HG03565 (cell line): Measurements from ENCODE around the gene C4orf50.

Source experiments
- ATAC-seq: cut with Tn5 transposase; IDR thresholded peaks from one replicate; pipeline ENCODE4 v1.9.1; 2021; ENCODE audit warnings: mild to moderate bottlenecking, moderate library complexity; ENCODE audit not compliant: unreplicated experiment

Gene C4orf50

DNA sequence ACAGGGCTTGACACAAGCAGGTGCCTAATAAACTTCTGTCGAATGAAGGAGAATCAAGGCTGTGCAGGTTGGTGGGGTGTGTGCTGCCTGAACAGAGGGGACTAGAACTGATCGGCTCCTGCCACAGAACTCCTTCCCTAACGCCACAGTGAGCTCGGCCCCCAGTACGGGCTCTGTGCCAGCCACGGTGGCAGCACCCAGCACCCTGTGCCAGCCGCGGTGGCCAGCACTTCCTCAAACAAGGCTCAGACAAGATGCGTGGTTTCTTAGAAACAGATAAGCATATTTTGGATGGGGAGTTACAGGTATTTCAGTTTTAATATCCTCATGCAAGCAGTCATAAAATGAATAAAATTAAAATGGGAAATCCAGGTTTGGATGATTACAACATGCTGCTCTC is 26.0 kb upstream of the C4orf50 start:
- ATAC-seq: no peak

DNA sequence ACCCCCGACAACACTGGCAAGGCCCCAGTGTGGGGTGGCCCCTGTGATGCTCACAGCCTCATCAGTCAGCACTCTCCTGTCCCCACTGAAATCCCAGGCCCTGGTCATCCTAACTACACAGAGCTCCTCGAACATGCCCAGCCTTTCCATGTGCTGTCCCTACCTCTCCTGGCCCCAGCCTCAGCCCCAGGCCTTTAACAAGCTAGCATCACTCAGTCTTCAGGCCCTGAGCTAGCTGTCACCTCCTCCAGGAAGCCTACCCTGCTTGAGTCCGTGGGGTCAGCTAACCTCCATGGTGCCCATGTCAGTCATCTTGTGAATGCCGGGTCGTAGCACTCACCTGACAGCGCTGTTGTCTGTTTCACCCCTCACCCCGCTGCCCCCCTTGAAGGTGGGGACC is 25.6 kb upstream of the C4orf50 start:
- ATAC-seq: no peak

DNA sequence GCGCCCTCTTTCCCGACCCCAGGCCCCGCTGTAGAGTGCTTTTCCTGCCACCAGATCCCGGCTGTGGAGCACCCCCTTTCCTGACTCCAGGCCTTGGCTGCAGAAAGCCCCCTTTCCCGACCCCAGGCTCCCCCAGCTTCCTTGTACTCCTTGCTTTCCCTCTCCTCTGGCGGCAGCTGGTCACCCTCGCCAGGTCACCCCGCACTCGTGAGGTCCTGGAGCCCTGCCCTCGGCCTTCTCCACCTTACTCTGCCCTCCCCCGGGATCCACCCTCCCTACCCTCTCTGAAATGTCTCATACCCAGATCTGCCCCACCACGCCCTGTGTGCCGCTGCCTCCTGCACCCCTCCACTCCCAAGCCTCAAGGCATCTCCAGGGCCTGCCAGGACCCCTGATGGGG is 25.0 kb upstream of the C4orf50 start:
- ATAC-seq: no peak

DNA sequence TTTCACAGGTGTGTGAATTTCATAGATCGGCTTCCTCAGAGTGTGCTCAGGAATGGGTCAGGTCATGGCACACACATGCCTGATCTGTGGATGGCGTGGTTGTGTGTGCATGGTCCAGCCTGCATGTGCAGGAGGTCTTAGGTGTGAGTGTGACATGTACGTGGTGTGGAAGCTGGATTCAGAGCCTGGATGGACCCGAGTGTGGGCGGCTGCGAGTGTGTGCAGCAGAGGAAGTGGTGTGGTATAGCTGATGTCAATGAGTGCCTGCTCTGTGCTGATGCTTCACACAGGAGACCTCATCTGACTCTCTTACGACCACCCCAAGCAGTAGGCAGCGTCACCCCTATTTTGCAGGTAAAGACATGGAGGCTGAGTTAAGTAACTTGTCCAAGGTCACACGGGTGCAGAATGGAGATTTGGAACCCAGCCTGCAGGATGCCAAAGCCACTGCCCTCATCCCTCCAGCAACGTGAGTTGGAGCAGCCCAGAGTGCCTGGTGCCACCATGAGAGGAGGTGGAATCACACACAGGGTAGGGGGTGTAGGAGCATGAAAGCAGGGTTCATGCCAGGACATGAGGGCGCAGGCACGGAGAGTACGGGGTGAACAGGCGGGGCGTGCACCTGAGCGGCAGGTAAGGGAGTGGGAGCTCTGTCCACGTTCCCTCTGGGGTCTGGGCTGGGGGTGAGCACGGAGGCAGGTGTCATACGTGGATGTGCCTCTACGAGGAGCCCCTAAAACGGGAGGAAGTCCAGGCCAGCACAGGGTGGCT is 24.2 kb upstream of the C4orf50 start:
- no peak for ATAC-seq

DNA sequence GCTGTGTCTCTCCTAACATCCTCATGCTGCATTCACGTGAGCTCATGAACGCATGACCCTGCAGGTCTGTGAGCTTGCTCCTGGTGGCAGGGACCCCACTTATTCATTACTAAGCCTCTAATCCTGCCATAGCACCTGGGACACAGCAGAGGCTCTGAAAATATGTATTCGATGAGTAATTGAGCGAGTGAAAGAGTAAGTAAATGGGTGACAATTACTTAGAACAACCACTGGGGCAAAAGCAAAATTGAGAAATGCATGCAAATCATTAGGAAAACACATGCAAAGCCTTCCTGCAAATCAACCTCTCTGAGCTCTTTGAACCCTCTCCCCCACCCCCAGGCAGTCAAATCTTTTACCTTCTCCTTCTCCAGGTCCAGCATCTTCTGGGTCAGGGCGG is 23.6 kb upstream of the C4orf50 start:
- ATAC-seq: peak; percentile 45

DNA sequence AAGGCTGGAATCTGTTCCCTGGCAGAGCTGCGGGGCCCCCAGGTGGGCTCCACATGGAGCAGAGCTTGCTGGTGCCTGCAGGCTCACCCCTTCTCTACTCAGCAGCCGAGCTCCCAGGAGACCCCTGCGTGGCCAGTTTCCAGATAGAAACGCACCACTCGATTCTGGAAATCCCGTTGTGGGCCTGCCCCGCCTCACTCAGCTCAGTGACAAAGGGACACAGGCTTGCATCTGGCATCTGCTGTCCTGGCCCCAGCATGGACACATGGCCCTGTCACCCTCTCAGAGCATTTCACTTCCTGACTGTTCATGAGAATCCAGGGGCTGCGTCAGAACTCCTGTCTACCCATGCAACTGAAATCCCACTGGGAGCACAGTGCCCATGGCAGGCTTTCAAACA is 20.5 kb upstream of the C4orf50 start:
- ATAC-seq: no peak

DNA sequence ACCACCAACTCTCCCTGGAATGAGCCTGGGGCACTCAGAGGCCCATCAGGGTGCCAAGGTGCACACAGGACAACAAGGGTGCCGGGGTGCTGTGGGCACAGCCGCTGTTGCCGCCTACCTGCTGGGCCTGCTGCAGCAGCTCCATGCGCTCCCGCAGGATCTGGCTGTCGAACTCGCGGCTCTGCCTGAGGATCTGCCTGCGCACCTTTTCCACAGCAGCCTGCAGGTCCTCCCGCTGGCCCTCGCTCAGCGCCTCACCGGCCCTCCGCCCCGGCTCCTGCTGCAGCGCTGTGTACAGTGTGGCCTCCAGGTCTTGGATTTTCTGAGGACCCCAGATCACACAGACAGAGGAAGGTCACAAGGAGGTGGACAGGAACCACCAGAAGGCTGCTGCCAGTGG is 17.6 kb upstream of the C4orf50 start:
- no peak for ATAC-seq

DNA sequence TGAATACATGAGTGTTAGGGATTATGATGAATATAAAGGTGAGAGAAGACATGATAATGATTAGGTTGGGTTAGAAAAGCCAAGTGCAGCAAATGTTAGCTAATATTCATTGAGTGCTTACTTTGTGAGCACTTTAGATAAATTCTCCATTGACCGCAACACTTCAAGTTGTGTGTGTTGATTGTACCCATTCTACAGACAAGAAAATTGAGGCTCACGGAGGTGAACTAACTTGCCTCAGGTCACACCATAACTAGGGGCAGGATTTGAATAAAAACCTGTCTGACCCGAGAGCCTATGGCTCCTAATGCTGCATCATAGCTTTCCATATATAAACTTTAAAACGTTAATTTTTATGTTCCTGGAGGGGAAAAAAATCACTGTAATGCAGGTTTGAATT is 15.2 kb upstream of the C4orf50 start:
- no peak for ATAC-seq

DNA sequence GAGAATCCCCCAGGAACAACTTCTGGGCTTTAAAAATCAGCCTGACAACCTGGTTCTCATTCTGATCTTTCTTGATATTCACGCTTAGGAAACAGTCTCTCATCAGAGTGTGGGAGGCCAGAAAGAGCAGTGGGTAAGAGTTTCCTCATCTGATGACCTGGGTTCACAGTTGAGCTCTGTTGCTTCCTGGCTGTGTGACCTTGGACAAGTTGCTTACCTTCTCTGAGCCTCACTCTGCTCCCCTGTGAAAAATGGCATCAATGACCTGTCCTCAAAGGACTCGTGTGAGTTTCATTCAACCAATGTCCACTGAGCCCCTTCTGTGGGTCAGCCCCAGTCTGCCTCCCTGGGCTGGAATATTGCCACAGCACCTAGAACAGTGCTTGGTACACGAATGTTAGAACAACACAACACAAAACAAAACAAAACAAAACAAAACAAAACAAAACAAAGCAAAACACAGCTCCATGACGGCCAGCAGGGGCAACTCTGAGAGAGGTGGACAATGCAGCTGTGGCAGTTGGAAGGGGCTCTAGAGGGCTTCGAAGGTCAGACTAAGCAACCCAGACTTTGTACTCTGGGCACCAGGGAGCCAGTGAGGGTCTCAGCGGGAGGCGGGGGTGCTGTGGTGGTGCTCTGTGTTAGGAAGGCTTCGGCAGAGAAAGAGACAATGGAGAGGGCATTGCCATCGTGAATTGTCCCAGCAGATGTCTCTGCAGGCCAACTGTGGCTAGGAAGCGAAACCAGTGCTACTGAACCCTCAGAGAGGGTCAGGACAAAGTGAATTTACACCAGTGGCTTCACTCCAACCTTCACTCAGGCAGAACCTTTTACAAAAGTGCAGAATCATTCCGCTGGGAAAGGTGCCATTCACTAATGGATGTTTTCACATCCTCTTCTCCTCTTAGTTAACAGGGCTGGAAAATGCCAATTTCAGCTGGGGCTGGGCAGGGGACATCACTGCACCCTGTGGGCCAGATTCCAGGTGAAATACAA is 14.3 kb upstream of the C4orf50 start:
- ATAC-seq: no peak

DNA sequence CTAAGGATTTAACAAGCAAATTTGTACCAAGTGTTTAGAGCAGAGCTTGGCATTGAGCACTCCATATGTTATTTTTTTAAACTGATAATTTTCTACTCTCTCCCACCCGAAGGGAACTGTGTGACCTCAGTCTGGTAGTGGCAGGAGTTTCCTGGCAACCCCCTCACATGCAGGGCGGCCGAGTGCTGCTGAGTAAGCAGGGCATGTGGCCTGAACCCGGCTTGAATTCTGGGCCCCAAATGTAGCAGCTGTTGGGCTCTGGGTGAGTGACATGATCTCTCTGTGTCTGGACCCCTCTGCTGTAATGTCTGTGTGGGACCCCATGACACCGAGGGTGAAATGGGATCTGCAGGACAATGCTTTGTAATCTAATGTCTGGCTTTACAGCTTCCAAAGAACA is 13.6 kb upstream of the C4orf50 start:
- no peak for ATAC-seq

DNA sequence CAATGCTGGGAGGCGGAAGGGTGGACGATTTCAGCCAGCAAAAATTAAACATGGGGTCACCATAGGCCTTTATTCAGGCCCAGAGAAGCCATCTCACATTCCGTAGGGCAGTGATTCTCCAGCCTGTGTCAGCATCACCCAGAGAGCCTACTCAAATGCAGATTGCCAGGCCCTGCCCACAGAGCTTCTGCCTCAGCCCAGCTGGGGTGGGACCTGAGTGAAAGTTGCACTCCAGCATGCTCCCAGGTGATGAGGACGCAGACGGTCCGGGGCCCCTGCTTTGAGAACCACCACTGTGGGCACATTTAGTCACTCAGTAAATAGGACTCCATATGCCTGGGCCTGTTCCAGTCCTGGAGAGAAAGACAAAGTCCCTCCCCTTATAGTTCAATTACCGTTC is 12.4 kb upstream of the C4orf50 start:
- ATAC-seq: no peak

DNA sequence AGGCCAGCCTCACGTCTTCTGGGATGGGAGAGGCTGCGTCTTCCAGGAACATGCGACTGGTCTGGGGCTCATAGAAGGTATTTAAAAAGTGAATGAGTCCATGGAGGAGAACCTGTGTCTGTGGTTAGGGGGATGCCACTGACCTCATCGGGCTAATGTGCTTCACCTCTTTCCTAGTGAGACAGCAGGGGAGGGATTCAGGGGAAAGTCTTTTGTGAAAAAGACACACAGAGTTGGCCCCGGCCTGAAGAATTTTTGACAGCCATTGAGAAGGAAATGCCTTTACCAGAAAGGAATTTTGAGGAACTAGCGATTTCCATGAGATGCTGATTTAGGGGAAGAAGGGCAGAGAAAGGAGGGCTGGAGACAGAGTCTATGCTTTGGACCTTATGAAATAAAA is 11.0 kb upstream of the C4orf50 start:
- no peak for ATAC-seq

DNA sequence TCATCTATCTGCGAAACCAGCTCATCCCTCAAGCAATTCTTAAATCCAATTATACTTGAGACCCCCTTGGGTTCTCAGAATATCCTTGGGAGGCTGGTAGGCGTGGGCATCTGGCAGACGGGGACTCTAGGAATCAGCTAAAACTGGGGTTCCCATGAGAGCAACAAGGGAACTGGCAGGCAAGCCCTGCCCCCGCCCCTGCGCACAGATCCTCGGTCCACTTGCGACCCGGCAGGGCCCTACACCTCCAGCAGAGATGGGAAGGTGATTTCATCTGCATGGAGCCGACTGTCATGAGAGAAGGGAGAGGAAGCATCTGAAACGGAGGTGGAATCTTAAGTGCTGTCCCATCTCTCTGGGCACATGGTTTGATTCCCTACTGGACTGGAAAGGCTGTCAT is 9.9 kb upstream of the C4orf50 start:
- no peak for ATAC-seq

DNA sequence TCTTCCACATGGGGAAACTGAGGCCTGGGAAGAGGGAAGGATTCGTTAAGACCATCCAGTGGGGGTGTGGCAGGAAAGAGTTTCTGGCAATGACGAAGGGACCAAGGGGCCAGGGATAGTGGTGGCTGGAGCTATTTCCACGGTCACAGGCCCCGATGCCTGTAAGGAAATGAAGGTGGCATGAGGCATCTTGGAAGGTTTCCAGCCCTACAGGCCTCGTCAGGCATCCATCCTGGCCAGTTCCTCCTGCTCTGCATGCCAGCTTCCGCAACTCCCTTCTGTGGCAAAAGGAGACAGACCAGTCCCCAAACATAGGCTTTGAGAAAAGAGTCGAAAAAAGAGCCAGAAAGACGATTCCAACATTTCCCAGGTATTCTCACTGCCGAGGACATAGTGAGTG is 9.2 kb upstream of the C4orf50 start:
- ATAC-seq: no peak

DNA sequence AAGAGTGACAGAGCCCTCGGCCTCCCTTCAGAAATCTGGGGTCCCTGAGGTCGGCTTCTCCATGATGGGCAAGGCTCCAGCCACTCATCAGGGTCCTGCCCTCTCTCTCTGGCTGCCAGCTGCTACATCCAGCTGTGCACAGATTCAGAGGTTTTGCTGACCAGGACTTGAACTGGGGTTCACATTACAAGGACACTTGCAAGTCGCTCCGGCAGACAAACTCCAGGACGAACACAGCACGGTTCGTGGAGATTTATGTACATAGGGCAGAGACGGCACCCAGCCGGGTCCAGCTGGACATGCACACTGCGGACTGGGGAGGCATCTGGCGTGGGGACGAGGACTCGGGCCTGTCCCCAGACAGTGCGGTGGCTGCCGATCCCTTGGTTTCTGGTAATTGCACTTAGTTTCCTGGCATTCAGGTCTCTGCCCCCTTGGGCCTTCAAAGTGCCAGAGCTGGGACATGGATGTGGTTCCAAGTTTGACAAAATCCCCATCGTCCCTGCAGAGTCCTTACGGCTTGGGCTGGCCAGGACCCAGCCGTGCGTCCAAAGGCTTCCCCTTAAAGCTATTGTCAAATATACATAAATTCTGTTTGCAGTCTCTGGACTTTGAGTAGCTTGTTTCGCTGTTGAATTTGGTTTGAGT is 6.2 kb upstream of the C4orf50 start:
- ATAC-seq: no peak

DNA sequence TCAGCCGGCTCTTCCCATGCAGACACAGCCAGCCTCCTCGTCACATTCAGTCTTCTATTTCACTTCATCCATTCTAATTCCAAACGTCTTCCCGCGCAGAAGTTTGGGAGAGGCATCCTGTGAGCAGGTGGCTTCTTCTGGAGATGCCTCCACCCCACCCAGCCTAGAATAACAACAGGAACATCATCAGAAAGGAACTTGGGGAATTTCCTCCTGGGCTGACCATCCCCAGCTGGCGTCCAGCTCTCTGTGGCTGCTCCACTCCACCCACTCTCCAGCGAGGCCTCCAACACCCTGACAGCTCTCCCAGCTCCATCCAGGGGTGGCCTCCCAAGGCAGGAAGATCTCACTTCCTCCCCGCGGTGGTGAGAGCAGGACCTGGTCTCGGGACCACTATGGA is 5.5 kb upstream of the C4orf50 start:
- ATAC-seq: no peak

DNA sequence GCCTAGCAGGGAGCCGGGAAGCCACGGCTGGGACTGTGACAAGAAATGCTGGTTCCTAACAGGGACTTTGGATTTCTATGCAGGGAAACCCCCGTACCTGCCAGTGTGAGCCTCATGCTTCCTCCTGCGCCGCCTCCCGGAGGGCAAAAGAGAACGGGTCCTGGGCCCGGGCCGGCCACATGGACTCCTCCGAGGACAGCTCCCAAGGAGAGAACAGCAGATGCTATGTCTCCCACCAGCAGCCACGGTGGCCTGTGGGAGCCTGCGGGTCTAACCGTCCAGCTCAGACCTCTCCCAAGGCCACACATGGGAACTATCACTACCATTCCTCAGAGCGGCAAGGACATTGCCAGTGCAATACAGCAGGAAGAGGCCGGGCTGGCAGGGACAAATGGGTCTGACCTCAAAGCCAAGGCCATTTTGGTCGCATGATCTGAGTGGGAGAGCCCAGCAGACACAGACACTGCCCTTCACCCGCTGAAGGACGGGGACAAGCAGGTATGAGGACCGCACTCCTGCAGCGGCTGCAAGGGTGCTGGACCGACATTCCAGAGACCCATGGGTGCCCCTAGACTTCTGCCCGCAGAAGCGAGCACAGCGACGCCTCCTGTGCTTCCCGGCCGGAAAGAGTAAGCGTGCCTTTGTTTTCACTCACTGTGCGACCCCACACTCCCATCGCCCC is 4.5 kb upstream of the C4orf50 start:
- no peak for ATAC-seq

DNA sequence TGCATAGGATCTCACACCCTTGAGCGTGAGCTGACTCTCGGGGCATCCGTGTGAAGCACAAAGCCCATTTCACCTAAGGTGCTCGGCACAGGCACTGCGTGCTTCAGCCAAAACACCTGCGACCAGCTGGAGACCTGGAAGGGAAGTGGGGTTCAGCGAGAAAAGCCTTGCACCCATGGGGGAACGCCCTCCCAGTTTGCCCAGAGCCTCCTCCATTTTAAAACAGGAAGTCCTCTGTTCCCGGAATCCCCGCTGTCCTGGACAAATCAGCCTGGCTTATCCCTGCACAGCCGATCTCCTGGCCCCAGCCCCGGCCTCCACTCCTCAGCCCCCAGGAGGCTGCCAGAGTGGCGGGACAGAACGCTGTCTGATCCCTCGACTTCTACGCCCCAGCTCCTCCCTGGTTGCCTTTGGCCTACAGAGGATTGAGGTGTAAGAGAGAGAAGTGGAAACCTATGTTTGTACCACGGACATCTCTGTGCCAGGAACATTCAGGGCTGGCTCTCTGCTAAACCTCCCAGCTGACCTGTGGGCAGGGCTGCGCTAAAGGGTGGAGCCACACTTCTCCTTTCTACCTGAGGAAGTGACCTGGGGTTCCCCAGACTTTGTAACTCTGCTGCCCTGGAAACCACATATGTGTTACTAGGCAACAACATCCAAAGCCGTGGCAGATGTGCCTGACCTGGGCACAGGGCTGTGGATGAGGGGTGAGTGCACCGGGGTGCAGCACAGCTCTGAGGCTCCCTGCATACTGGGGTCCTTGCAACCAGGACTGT is 3.8 kb upstream of the C4orf50 start:
- no peak for ATAC-seq

DNA sequence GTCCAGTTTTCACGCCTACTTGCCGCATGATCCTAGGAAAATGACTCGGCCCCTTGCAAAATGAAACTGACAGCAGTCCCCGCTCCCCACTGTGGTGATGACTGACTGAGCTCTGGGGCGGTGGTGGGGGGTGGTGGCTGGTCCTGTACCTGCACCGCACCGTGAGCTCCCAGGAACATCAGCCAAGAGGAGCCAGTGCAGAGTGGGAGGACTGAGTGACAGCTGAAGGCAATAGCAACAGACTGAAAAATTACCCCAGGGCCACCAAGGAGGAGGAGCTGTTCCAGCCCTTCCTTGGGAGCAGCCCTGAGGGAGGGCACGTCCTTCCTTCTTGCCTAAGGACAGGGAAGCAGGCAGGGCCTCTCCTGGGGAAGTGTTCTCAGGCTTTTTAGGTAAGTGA is 2.4 kb upstream of the C4orf50 start:
- ATAC-seq: no peak
